Measurements from ENCODE around the gene ZNF628. TPM values are rescaled to one million over a fixed set of nuclear protein-coding genes. Genes with fewer than 3 reads are reported as not detected.

ZNF628 gene
- polyA plus RNA-seq, 3 donors = 0.50 to 3.1 TPM; not detected in 1

GRCh38 chr19:55503157-55503501 is 26.7 kb downstream of the ZNF628 start:
- Mint-ChIP-seq H3K27me3 (ENCODE audit: low read depth in 3 of 3) (peaks cover 5 to 14% (median 11%) of the 10 kb centered on the region in 3 donors), H3K36me3 (peaks cover 0 to 2% of the 10 kb centered on the region in 2 donors), H3K4me1 (peaks cover 9% of the 10 kb centered on the region), H3K4me3 (peak overlapping the region; percentile 80 to 90), H3K9me3 (peaks cover 0 to 16% (median 9%) of the 10 kb centered on the region in 7 donors), H3K27ac (no peak overlapping the region)
- Histone ChIP-seq H3K36me3 (replicated peaks in 1 of 2; ENCODE audit: control insufficient read depth in 1 of 2, insufficient read depth in 2 of 2, low read length in 2 of 2) (no peaks in the 10 kb centered on the region), H3K4me3 (replicated peaks in 1 of 3; ENCODE audit: low read depth in 2 of 3, low read length in 3 of 3) (peak overlapping the region in 1 of 3 experiments; percentile 77), H4K20me1 (ENCODE audit: insufficient read depth, low read length) (no peaks in the 10 kb centered on the region), H3K4me1 (ENCODE audit: control insufficient read depth in 1 of 2, insufficient read depth in 2 of 2, low read length in 2 of 2) (peaks cover 5 to 11% of the 10 kb centered on the region in 2 donors), H3K27me3 (ENCODE audit: control insufficient read depth in 2 of 2, insufficient read depth in 2 of 2, low read length in 2 of 2) (peaks cover 0 to 3% of the 10 kb centered on the region in 2 donors), H3K9me3 (replicated peaks in 1 of 2; ENCODE audit: control insufficient read depth in 1 of 2, insufficient read depth in 1 of 2, low read length in 2 of 2) (no peaks in the 10 kb centered on the region), H3K79me2 (ENCODE audit: insufficient read depth, low read length) (no peaks in the 10 kb centered on the region), H3K9ac (ENCODE audit: insufficient read depth, low read length, poor library complexity, severe bottlenecking) (no peak overlapping the region), H2AFZ (ENCODE audit: insufficient read depth, low read depth, low read length, poor library complexity, severe bottlenecking) (peak overlapping the region; percentile 88), H3K27ac (ENCODE audit: low read depth in 1 of 2, low read length in 2 of 2) (no peak overlapping the region), H3K4me2 (replicated peaks; ENCODE audit: extremely low read depth, low read length, poor library complexity, severe bottlenecking) (peak overlapping the region; percentile 84)
- no peak for DNase-seq
- intact Hi-C loops (cut with micrococcal nuclease) = loop anchor here (5.0 kb wide), 2 partner anchors 36 to 361 kb away; no protein-coding TSS in a partner anchor
- WGBS (ENCODE audit: insufficient coverage) = 76% methylated on average over 17 of the region's 17 CpGs
- no peak for TF ChIP-seq CTCF (IDR thresholded peaks at IDR 0.05)

- Histone ChIP-seq H3K27me3 (ENCODE audit: control insufficient read depth in 2 of 2, insufficient read depth in 2 of 2, low read length in 2 of 2) (peaks cover 0 to 3% of the 10 kb centered on the region in 2 donors), H4K20me1 (ENCODE audit: insufficient read depth, low read length) (no peaks in the 10 kb centered on the region), H3K79me2 (ENCODE audit: insufficient read depth, low read length) (no peaks in the 10 kb centered on the region), H3K4me2 (replicated peaks; ENCODE audit: extremely low read depth, low read length, poor library complexity, severe bottlenecking) (peak overlapping the region; percentile 84), H3K36me3 (replicated peaks in 1 of 2; ENCODE audit: control insufficient read depth in 1 of 2, insufficient read depth in 2 of 2, low read length in 2 of 2) (no peaks in the 10 kb centered on the region), H3K9ac (ENCODE audit: insufficient read depth, low read length, poor library complexity, severe bottlenecking) (no peak overlapping the region), H3K4me3 (replicated peaks in 1 of 3; ENCODE audit: low read depth in 2 of 3, low read length in 3 of 3) (peak overlapping the region; percentile 24 to 77 (median 51)), H3K9me3 (replicated peaks in 1 of 2; ENCODE audit: control insufficient read depth in 1 of 2, insufficient read depth in 1 of 2, low read length in 2 of 2) (no peaks in the 10 kb centered on the region), H2AFZ (ENCODE audit: insufficient read depth, low read depth, low read length, poor library complexity, severe bottlenecking) (peak overlapping the region; percentile 88), H3K4me1 (ENCODE audit: control insufficient read depth in 1 of 2, insufficient read depth in 2 of 2, low read length in 2 of 2) (peaks cover 5 to 11% of the 10 kb centered on the region in 2 donors), H3K27ac (ENCODE audit: low read depth in 1 of 2, low read length in 2 of 2) (peak overlapping the region; percentile 28 to 48)
- 9% methylated on average over 59 of the region's 64 CpGs for WGBS (ENCODE audit: insufficient coverage)
- peaks cover 0 to 2% of the 10 kb centered on the region in 2 donors for H3K36me3 Mint-ChIP-seq
- peak; percentile 100 for TF ChIP-seq CTCF (IDR thresholded peaks at IDR 0.05)
- DNase-seq = peak; percentile 91 to 93 (median 92)
- H3K4me1 Mint-ChIP-seq = peaks cover 9% of the 10 kb centered on the region
- H3K27ac Mint-ChIP-seq = peak overlapping the region; percentile 2 to 89 (median 80)
- peaks cover 5 to 14% (median 11%) of the 10 kb centered on the region in 3 donors for H3K27me3 Mint-ChIP-seq (ENCODE audit: low read depth in 3 of 3)
- H3K4me3 Mint-ChIP-seq = peak overlapping the region; percentile 80 to 90
- H3K9me3 Mint-ChIP-seq = peaks cover 0 to 16% (median 9%) of the 10 kb centered on the region in 7 donors
- intact Hi-C loops (cut with micrococcal nuclease) = loop anchor here (5.0 kb wide), 2 partner anchors 36 to 361 kb away; no protein-coding TSS in a partner anchor
Observed at GRCh38 chr19:55503502-55504251, 27.3 kb downstream of the ZNF628 start.
